ENCODE data around the gene NR2C1.

NR2C1 gene

DNA sequence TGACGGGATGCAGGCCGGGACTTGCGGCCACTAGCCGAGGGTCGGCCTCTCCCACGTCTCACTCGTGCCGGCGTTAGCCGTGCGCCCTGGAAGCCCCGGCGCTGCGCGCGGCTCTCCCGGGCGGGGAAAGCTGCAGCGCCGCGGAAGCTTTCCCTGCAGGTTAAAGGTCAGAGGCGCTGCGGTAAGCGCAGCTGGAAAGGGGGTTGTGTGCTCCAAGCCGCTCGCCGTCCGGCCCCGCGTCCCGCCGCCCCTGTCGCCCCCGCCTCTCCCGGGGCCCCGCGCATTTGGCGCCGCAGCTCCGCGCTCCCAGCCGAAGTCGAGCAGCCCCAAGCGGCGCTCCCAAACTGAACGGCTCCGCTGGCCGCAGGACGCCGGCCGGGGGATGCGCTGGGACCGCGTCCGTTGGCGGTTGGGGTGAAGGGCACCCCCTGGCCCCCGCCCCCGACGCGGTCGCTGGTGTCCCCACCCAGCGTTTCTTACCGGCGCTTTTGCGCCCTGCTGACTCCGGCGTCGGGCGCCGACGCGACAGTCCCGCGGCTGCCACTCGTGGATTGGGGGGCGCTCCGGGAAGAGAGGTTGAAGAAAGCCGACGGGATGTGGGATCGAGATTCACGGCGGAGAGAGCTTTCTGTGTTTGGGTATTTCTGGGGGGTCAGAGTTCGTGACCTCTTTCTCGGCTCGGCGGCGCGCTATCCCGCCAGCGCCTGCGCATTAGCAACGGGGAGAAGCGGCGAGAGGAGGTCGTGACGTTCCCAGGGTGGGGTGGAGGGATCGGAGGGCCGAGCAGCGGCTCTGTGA lies at the start of gene NR2C1:
Gene NR2C1 (minus strand): TSS at position 719 of the 798 bp plus-strand sequence. CDS start 6,234 bp downstream, outside the sequence.
- H3K4me3 ChIP-seq (ENCODE audit: low read length): peak within 1 kb of the TSS; percentile 89
- DNase-seq (ENCODE audit: low read depth): peak; percentile 94
- TF ChIP-seq, protein P1, sequence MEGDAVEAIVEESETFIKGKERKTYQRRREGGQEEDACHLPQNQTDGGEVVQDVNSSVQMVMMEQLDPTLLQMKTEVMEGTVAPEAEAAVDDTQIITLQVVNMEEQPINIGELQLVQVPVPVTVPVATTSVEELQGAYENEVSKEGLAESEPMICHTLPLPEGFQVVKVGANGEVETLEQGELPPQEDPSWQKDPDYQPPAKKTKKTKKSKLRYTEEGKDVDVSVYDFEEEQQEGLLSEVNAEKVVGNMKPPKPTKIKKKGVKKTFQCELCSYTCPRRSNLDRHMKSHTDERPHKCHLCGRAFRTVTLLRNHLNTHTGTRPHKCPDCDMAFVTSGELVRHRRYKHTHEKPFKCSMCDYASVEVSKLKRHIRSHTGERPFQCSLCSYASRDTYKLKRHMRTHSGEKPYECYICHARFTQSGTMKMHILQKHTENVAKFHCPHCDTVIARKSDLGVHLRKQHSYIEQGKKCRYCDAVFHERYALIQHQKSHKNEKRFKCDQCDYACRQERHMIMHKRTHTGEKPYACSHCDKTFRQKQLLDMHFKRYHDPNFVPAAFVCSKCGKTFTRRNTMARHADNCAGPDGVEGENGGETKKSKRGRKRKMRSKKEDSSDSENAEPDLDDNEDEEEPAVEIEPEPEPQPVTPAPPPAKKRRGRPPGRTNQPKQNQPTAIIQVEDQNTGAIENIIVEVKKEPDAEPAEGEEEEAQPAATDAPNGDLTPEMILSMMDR (IDR thresholded peaks at IDR 0.05; ENCODE audit: insufficient read depth, low read depth, low read length, missing control alignments): no peak

DNA sequence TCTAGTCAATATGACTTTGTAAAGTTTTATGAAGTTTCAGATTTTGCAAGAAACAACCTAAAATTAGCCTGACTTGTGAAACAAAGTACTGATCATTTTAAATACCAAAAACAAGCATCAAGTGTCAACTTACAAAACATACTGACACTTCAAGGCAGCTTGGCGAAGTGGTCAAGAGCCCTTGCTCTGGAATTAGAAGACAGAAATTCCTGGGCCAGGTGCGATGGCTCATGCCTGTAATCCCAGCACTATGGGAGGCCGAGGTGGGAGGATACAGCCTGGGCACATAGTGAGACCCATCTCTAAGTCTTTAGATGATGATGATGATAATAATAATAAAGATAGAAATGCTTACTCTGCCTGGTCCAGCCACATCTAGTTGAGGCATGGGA lies 45.4 kb upstream of the NR2C1 start:
- H3K4me3 ChIP-seq (ENCODE audit: low read length): no peak overlapping the region
- TF ChIP-seq, protein P1 (IDR thresholded peaks at IDR 0.05; ENCODE audit: insufficient read depth, low read depth, low read length, missing control alignments): no peak
- DNase-seq (ENCODE audit: low read depth): peak; percentile 51

DNA sequence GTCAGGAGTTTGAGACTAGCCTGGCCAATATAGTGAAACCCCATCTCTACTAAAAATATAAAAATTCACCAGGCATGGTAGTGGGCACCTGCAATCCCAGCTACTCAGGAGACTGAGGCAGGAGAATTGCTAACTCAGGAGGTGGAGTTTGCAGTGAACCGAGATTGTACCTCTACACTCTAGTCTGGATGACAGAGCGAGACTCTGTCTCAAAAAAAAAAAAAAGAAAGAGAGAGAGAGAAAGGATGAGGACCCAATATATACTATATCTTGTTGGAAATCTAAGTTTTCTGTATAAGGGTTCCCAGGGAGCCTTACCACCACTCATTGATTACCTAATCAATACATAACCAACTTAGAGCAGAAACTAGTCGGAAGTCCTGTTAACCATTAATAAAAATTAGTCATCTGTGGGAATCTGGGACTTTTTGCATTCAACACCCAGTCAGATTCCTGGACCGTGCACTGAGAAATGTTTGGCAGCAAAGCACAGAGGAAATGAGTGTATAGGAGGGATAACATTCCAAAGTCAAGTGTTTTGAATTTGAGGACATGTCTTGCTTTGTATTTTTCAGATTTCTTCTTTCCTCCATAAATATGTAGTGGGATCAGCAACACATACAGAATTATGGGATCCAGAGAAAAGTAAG lies 44.8 kb upstream of the NR2C1 start:
- DNase-seq (ENCODE audit: low read depth): peak; percentile 94
- TF ChIP-seq, protein P1 (IDR thresholded peaks at IDR 0.05; ENCODE audit: insufficient read depth, low read depth, low read length, missing control alignments): no peak
- H3K4me3 ChIP-seq (ENCODE audit: low read length): no peak overlapping the region

DNA sequence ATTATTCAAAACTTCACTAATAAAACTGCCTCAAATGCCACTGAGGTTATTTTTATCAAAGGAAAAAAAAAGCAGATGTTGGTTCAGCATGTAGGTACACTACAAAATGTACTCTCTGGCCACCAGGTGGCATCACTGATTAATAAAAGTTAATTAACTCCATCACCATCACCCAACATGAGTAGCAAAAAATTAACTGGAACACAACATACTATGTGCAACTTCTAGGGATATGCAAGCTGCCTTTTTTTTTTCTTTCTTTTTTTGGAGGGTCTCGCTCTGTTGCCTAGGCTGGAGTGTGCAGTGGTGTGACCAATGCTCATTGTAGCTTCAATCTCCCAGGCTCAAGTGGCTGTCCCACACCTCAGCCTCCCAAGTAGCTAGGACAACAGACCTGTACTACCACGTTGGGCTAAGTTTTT lies 43.8 kb upstream of the NR2C1 start:
- TF ChIP-seq, protein P1 (IDR thresholded peaks at IDR 0.05; ENCODE audit: insufficient read depth, low read depth, low read length, missing control alignments): peak; percentile 60
- peak overlapping the region; percentile 2 for H3K4me3 ChIP-seq (ENCODE audit: low read length)
- no peak for DNase-seq (ENCODE audit: low read depth)

DNA sequence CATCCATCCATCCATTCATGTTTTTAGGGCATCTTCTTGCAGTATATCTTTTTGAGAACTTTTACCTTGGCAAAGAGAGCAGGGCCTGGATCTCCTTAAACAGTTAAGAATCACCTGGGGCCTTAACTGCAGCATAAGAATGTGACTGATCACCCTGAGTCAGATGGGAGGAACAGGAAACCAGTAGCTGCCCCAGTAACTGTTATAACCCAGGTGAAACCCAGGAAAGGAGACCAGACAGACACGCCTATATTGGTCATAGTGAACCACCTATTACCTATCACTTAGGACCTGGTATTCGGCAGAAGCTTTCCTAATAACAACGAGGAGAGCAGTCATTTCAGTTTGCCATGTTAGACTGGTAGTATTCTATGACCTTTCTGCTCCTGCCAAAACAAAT lies 43.4 kb upstream of the NR2C1 start:
- TF ChIP-seq, protein P1 (IDR thresholded peaks at IDR 0.05; ENCODE audit: insufficient read depth, low read depth, low read length, missing control alignments): no peak
- DNase-seq (ENCODE audit: low read depth): peak; percentile 99
- peak overlapping the region; percentile 2 for H3K4me3 ChIP-seq (ENCODE audit: low read length)

DNA sequence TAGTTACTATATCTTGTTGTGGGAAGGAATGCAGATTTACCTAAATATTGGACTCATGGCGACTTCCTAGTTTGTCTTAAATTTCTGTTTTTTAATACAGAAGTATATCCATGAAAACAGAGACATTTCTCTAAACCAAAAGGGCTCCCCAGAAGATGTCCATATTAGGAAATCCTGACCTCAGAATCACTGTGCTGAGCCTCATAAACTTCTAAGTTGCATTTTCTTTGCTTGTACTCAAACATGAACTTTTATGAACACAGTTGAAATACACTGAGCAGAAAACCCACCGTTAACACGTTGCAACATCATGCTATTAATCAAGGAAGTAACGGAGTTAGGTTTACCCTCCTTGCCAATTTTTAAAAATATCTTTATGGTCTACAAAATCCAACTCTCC lies 42.9 kb upstream of the NR2C1 start:
- no peak overlapping the region for H3K4me3 ChIP-seq (ENCODE audit: low read length)
- DNase-seq (ENCODE audit: low read depth): no peak
- TF ChIP-seq, protein P1 (IDR thresholded peaks at IDR 0.05; ENCODE audit: insufficient read depth, low read depth, low read length, missing control alignments): no peak

Data from epithelial cell of esophagus (primary cell).